T-helper 22 cell (primary cell): ENCODE data around the gene COPB1.

ENCODE experiments used
- DNase-seq: peaks from one replicate; pipeline ENCODE4 v3.0.0-alpha.2; 2020; ENCODE audit warnings: low read depth

COPB1 gene

DNA sequence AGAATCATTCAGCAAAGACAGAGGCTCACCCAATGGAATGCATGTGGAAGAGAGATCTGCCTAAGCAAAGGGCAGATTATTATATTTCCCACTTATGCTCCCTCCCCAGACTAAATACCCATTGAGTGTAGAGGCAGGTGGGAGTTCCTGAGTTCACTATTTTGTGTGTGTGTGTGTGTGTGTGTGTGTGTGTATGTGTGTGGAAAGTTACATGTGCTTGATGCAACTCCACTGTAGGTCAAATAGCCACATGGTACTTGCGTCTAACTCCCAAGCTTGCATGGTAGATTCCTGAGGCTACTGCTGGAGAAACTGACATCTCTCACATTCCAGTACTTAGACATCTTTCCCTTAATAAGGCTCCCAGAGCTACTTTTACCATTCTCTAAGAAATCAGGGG lies 3.4 kb upstream of the COPB1 start:
- DNase-seq = no peak

DNA sequence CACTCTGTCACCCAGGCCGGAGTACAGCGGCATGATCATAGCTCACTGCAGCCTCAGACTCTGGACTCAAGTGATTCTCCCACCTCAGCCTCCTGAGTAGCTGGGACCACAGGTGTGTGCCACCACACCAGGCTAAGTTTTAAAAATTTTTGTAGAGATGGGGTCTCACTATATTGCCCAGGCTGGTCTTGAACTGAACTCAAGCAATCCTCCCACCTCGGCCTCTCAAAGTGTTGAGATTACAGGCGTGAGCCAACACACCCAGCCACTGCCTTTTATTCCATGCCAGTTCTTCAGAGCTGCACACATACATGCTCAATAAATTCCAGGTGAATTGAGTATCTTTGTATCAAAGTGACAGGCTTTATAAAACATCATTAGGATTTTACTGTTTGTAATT lies 2.4 kb upstream of the COPB1 start:
- no peak for DNase-seq

DNA sequence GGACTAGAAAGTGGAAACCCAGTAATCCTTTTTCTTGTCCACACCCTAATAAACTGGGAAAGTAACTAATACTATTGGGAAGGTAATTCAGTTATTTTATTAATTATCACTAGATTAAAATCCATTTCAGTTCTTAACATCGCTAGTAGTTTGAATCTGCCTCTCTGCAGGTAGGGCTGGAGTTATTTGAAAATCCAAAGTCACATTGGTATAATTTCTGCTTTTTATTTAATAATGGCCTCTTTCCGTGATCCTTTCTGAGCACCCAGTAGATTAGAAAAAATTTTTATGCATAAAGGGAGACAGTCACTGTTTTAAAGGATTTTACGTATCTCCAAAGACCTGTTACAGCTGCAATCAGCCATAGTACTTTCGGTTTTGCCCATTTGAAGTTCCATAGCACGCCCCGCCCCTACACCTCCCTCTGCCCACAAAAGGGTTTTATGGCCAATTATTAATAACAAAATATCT lies 605 bp upstream of the COPB1 start:
- DNase-seq = peak; percentile 50

DNA sequence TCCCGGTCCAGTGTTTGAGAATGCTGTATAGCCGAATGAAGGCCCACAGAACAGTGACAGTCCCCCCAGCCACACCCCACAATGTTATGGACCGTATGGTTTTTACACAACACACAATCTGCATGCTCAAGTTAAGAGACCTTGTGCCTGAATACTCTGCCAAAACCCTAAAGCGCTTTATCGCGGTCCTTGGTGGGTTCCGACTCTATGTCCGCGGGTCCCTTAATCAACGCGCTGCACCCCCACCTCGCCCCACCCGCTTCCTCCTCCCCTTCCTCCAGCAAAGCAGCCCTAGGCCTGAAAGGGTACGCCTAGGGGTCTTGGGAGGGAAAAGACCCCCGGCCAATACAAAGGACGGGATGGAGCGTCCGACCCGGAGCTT lies 442 bp downstream of the COPB1 start:
- peak; percentile 18 for DNase-seq

DNA sequence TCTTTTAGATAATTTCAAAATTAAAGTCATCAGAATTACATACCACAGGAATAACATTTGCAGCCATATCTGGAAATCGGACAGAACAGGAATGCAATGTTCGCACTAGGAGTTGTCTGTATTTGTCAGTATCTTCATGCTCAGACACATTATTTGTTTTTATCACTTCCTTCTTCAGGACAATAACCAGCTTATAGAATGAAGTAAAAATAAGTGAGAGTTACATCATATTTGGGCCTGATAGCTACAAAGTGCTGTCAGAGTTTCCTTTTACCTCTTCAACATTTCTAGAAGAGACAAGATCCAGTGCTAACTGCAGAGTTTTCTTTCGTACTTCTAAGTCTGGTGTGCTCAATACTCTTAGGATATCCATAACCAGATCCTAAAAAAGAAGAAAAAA lies 18.9 kb downstream of the COPB1 start:
- no peak for DNase-seq

DNA sequence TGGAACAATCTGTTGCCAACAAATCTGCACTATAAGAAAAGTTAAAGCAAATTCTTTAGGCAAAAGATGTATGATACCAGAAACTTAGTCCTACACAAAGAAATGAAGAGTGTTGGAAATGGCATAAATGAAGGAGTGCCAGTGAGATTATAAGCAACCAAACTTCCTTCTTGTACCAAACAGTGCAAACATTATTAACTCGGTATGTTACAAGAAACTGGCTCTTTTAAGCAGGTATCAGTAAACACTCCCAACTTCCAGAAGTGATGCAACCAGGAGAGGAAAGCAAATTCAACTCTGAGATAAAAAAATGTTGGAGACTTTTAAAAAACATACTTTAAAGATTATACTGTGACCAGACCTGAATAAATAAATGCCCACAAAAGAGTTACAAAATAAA lies 28.5 kb downstream of the COPB1 start:
- DNase-seq = no peak

DNA sequence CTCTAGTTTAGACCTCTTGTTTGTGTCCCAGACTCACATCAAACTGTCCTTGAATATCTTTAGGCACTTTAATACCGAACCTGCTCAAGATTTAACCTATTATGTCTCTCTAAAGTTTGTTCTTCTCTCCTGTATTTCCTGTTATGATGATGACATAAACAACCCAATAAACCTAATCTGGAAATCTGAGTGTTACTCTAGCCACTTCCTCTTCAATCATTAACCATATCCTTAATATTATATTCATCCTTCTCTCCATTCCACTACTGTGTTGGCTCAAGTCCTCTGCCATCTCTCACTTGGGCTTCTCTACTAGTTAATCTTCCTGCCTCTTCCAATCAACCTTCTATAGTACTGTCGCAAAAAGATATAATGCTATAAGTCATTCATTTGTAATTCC lies 36.0 kb downstream of the COPB1 start:
- DNase-seq = no peak

DNA sequence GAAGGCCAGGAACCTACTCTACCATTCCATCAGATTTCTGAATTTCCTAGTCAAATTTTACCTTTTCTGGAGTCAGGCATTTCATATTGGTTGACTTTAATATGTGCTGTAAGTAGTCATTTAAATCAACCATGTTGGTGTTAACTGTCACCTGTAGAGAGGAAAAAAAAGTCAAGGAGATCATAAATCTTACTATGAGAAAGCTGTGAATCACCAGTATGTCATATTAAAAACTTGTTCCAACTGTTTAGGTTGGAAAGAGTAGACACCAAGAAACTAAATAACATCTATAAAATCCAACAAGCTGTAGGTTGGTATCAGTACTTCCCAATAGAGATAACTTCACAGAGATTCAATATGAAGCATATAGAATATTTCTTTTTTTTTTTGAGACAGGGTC lies 39.5 kb downstream of the COPB1 start:
- DNase-seq = no peak

DNA sequence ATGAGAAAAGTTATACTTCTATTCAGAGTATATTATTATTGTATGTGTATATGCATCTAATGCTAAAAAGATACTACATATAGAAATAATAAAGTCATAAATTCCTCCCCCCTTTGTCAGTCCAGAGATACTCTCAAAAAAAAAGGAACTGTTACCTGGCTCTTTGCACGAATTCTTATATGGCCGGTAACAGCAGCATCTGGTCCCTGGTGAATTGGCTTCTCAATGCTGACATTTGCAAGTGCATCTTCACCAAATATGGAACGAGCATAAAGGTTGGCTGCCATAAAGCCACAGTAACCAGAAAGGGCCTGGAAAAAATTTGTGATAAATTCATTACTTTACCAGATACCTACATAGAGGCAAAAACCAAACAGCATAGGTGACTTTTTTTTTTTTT lies 41.2 kb downstream of the COPB1 start:
- DNase-seq = no peak

DNA sequence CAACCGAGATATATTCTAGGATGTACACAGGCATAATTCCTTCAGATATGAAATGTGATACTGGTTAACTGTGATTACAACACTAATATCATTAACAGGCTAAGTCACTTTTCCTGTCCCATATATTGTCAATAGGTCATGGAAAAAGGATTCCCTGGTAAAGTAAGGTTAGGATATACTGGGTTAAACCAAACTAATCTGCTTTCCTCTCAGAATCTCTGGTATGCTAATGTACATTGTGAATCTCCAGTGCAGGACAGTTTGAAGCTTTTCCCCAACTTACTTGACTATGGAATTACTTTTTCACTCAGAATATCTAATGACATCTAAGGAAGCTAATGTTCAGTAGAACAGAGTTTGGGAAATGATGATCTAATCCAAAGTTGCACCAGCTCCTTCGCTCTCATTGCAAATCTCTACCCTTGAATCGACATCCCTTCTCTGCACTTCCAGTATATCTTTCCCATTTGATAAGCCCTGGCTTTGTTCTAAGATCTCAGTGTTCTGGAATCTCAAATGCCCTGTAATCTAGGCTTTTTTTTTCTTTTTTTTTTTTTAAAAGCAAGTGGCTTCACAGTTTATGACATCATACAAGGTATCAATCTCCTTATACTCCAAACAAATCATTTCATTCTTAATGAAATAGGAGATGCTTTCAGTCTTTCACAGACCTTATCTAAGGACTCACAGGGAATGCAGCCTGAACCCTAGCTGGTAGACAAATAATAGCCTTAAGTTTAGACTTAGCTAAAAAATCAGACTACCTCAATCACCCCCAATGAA lies 43.8 kb downstream of the COPB1 start:
- no peak for DNase-seq

DNA sequence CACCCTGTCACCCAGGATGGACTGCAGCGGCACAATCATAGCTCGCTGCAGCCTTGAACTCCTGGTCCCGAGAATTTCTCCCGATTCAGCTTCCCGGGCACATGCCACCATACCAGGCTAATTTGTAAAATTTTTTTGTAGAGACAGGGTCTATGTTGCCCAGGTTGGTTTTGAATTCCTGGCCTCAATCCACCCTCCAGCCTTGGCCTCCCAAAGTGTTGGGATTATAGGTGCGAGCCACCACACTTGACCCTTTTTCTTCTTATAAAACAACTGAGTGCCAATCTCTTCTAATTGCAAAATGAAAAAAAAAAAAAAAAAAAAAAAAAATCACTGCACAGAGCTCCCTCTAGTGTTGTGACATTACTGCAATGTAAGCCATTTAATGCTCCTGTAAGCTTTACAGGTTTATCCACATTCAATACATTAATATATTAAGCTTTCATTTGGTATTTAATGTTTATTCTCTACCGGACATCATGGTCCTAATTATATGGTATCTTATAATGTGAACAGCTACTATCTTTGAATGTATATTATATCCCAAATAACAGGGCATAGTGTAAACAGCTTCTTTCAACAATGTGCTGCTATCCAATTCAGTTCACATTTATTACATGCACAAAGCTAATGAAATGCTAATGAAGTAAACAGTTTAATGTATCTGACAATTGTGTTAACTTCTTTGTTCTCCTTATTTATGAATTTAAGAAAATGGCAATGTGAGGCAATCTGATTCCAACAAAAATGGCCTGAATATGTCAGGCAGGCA lies 44.6 kb downstream of the COPB1 start:
- no peak for DNase-seq

DNA sequence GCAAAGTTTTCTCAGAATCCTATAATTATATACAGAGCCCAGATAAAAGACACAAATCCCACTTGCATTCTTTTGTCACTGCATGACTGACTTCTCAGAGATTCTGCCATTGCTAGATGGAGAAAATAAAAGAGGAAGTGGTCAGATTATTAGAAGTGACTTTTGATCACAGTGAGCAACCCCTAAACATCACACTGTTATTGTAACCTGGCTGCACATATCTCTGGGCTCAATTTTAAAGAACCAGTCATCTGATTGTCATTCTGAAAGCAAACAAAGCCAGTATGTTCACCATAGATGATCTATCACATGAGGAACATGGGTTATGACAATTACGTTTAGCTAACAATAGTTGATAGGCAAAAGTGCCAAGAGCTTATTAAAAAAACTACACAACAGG lies 47.8 kb downstream of the COPB1 start:
- no peak for DNase-seq

DNA sequence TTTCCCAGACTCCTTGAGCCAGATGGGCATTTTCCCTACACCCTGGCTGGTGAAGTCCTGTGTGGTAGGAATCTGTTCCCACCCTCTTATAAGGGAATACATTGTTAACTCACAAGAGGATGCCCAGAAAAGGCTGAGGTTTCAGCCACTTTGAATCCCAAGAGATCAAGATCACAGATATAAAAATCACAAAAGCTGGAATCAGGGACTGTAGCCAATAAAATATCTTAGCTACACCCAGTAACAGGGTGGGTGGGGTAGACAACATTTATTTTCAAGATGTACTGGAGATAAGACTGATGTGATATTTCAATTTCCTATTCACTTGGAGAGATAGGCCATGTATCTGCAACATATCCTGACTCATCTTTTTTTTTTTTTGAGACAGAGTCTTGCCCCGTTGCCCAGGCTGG lies 50.3 kb downstream of the COPB1 start:
- DNase-seq = no peak

DNA sequence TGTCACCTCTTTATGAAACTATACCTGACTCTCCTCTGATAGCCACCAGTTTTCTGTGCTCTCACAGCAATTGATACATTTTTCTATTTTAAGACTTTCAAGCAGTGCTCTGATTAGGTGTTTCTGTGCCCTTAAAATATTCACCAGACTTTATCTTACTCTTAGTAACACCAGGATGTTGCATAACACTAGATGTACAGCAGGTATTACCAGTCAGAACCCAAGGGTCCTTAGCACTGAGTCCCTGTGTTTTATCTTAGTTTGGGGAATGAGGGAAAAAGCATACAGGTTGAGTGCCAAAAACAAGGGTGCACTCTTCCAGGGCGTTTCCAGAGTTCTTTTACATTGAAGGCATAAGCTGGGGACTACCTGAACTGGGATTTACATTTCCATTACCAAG lies 51.4 kb downstream of the COPB1 start:
- DNase-seq = no peak

DNA sequence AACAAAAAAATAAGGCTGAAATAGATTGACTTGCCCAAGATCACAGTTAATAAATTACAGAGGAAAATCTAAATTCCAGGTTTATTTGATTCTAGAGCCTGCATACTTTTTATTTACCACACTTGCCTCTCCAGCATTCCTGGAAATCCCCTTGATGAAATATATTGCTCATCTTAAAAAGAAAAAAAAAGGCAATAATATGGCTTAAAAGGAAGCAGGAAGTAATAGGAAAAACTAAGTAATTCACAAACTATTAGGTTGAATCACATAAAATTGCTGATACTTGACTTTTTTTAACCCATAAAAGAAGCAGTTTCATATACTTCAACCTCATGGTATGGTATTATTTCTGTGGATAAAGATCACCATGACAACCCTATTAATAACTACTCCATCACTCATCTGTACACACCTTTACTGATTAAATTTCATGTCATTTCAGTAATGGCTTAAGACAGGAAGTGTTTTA lies 52.9 kb downstream of the COPB1 start:
- DNase-seq = no peak

DNA sequence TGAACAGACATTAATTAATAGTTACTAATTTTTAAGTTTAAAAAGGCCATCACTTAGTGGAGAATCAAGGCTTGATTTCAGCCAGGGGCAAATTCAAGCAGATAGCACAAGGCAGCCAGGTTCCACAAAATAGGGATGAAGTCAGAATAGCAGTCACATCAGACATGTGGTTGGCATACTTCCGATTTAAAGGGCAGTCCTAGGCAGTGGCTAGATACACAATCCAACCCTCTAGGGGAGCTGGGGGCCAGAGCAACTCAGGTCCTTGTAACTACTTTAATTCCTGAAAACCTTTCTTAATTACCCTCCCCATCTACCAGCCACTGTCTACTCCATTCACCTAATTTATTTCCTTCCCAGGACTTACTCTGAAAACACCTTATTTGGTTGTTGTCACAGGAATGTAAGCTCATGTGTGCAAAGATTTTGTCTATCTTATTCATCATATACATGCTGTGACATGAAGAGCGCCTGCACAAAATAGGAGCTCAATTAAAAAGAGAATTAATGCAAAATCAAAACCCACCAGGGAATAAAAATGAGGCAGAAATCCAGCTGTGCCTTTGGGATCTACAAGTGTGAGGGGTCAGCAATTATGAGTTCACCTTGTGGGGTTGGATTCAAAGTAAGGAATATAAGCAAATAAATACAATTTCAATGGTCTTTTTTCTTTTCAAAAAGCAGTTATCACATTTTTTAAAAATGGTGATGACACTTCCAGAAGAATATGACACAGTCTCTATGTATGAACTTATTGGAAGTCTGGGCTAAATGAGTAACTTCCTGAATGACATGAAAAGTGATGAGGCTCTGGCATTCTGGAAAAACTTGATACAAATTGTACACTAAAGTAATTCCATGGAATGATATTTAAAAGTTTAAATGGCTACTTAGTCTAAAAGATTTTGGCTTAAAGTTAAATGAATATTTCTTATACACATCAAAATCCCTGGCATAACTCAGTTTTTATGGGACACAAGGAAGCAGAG lies 53.8 kb downstream of the COPB1 start:
- no peak for DNase-seq

DNA sequence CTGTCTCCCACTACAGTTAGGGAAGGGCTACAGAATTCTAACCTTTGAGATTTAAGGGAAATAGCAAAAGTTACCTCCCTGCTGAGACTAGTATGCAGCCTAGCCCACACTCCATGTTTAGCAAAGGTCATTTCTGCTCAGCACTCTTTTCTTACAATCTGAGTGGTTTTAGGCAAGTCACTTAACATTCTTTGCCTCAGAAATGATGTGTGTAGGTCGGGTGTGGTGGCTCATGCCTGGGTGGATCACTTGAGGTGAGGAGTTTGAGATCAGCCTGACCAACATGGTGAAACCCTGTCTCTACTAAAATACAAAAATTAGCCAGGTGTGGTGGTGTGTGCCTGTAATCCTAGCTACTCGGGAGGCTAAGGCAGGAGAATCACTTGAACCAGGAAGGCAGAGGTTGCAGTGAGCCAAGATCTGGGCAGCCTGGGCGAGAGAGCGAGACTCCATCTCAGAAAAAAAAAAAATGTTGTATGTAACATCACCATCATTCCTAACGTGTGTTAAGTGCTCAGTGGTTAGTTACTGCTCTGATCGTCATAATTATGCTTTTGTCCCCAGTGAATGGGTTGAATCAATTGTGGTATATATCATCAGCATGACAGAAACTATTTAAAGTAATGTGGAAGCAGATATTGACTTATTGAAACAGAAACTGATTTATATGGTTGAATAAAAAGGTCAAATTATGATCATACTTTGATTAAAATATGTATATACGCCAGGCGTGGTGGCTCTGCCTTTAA lies 55.0 kb downstream of the COPB1 start:
- DNase-seq = no peak

DNA sequence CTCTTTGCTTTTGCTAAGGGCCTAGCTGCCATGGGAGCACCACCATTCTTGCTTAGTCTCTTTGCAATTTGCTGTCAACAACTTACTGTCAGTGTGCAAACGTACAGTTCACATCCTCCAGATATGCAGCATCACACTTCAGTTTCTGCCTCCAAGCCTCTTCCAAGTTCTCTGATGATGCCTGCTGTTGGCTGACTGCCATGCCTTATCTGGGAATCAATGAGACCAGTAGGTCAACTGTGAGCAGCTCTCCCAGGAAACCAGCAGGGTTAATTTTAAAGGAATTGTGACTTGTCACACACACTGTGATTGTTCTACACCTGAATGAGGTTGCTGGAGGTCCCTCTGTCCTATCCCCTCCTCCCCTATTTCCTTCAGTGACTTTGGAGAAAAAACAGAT lies 56.0 kb downstream of the COPB1 start:
- no peak for DNase-seq

DNA sequence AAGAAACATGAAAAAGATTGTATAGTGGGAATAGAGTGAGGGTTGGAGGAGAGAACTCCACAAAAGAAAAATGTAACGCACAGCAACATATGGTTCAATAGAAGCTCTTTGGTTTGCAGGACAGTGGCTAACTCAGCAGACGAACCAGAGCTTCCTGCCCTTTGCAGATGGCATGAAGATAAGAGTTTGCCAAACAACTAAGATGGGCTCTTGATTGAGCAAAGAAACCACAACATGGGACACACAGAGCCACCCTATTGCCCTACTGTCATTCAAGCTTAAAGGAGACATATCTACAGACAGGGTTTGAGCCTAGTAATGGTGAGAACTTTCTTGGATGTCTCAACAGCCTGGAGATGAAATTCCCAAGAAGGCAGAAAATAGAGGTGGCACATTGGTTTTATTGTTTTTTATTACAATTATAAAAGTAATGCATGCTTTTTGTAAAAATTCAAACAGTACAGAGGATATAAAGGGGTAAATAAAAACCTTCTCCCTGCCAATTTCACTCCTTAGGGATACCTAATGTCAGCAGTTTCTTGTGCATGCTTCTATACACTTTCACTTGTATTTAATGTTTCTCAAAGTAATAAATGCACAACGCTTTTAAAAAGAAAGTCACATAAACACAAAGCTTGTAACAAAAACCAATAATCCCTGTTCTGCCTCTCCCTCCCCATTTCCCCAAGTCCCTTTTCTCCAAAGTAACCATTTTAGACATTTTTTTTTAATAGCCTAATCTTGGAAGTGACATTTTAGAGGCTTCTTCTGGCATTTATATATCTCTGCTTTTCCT lies 63.7 kb downstream of the COPB1 start:
- DNase-seq = no peak

DNA sequence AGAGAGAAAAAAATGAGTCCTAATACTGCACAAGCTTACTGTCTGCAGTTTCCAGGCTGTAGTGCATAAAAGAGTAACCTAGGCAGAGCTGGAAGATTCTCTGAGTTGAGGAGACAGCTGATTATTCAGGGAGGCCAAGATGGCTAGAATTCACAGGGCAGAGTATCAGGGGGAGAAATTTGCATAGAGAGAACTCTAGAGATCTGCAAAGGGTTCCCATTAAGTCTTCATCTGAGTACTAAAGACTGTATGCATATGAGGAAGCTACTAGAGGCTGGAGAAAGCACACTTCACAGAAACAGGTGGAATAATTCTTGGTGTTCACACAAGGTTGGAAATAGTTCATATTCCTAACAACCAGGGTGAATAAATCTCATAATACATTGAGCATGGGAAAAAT lies 74.0 kb downstream of the COPB1 start:
- no peak for DNase-seq

DNA sequence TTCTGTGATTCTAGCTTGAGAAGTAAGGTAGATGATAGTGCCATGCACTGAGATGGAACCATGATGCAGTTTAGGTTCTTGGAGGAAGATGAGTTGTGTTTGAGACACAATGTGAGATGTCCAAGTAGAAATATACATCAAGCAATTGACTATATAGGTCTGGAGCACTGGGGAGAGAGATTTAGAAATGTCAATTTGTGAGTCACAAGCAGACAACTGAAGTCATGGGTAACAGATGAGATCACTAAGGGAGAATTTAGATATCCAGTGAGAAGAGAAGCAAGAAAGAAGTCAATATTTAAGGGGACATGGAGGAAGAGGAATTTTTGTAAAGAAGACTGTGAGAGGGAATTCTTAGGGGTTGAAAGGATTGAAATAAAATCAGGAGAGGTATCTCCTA lies 75.5 kb downstream of the COPB1 start:
- no peak for DNase-seq
